Activated T-cell treated with anti-CD3 and anti-CD28 coated beads for 24 hours (primary cell): ENCODE data around the gene AGPAT2.

Source experiments
- DNase-seq: peaks from one replicate; pipeline ENCODE4 v3.0.0-alpha.2; 2020; ENCODE audit warnings: low read depth

The AGPAT2 gene

DNA sequence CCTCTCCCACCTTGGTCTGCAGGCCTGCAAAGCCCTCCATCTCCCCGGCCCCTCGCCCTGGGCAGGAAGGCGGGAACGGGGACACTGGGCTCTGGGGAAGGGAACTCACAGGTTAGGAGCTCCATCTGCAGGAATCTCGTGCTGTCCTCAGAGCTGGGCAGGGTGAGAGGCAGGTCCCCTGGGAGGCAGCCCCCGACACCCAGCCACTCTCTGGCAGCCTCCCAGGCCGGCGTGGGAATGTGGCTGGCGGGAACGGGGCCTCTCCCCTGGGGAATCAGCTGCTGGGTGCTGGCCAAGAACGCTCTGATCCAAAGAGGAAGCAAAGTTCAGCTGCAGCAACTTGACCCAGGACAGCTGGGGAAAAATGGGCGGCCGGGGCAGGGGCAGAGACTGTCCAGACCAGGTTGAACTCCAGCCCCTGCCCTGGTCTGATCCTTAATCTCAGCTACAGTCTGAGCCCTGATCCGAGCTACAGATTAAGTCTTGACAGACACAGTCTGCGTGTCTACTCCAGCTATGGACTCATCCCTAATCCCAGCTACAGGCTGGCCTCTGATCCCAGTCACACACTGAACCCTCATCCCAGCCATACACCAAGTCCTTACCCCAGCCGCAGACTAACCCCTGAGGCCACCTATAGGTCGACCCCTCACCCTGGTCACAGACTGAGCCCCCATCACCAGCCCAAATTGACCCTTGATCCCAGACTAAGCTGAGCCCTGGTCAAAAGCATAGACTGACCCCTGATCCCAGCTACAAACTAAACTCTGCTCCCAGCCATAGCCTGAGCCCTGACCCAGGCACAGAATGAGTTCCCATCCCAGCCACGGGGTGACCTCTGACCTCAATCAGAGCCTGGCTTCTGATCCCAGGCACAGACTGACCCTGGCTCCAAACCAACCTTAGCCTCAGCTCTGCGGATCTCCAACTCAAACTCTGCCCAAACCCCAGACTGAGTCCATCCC, 61.9 kb downstream of the AGPAT2 start:
- no peak for DNase-seq

DNA sequence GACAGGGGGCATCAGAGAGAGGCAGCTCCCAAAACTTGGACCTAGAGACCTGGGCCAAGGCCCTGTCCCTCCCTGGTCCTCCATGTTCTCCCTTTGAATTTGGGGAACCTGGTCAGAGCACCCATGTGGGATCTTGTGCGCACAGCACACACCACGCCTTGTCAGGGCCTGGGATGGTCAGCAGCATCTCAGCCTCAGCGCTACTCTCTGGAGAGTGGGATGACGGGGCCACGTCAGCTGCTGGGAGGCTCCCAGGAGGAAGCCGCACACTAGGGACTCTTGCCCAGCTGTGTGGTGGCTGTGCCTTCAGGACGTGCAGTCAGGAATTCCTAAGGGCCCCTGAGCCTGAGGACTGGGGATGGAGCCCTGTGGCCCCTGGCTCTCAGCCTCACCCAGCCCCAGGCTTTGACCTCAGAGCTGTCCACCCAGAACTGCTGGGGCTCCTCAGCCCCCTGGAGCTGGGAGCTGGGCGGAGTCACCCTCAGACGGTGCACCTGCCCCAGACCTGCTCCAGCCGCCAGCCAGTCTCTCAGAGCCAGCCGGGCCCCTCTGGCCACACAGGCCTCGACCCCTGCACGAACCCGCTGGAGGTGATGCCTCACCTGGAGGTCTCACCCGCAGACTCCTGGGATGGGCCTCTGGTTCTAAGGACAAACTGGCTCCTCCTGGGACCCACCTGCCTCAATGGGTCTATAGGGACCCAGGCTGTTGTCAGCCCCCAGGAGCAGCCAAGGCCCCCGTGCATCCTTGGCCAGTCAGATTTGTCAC, 62.9 kb downstream of the AGPAT2 start:
- DNase-seq, result no peak

DNA sequence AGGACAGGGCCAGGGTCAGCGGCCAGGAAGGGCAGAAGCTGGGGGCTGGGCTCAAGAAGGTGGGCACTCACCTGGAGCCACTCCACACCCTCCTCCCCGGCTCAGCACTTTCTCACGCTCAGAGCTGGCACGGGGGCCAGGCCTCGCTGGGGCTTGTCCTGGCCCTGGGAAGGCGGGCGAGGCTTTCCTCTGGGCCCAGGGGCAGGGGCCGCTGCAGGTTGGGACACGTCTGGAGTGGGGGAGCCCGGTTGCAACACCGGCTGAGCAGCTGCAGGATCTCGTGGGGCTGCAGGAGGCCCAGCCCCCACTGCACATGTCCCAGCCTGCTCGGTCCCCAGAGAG, 63.4 kb downstream of the AGPAT2 start:
- no peak for DNase-seq
